GM21526 (cell line): ENCODE data around the gene PELI2.
A peak's percentile ranks its signal among the peaks of the same experiment; 100 is the strongest.

Source experiments
- ATAC-seq: cut with Tn5 transposase; IDR thresholded peaks from one replicate; pipeline ENCODE4 v1.9.1; 2021; ENCODE audit warnings: moderate library complexity; ENCODE audit not compliant: unreplicated experiment, low FRiP score

The PELI2 gene

GRCh38 chr14:56168007-56168616 lies 49.9 kb downstream of the PELI2 start:
- no peak for ATAC-seq

DNA sequence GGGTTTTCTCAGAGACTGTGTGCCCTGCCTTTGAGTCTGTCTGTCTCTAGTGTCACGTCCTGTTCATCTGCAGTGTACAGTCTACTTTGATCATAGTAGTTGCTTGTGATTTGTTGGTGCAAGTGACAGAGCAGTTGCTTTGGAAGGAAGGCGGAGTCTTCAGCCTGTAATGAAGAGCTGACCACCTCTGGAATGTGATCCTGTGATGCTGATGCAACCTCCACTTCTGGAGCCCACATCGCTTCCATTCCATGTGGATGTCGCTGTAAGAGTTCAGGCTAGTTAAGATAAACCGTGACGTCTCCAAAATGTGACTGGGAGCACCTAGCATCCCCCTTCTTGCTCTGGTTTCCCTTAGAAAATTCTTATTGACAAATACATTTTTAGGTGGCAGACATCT lies 51.8 kb downstream of the PELI2 start:
- no peak for ATAC-seq

DNA sequence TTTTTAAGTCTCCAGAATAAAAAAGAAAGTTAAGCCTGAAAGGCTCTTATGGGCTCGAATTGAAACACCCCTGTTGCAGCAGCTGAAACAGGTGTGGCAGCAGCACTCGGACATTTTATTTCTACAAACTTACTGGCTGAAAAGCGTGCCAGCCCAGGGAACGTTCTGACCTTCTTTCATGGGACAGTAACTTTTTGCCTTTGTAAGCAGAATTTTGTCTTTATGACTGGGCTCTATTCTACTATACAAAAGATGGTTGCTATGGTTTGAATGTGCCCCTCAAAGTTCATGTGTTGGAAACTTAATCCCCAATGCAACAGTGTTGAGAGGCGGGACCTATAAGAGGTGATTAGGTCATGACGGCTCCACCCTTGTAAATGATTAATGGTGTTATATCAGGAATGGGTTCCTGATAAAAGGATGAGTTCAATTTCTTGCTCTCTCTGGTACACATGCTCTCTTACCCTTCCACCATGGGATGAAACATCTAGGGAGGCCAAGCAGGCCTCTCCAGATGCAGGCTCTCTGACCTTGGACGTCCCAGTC lies 52.7 kb downstream of the PELI2 start:
- ATAC-seq: no peak

DNA sequence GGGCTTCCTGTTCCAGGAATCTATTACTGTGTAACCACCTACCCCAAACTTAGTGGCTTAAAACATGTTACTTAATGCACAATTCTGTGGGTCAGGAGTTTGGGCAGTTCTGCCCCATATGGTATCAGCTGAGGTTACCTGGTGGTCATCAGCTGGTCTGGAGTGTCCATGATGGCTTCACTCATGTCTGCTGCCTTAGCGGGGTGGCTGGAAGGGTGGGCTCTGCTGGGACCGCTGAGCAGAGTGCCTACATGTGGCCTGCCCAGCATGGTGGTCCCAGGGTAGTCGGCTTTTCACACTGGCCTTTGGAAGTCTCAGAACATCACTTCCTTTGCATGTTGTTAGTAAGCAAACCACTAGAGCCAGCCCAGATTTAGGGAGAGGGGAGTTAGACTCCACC lies 53.9 kb downstream of the PELI2 start:
- ATAC-seq: no peak

GRCh38 chr14:56172571-56172971 lies 54.4 kb downstream of the PELI2 start:
- ATAC-seq: no peak

DNA sequence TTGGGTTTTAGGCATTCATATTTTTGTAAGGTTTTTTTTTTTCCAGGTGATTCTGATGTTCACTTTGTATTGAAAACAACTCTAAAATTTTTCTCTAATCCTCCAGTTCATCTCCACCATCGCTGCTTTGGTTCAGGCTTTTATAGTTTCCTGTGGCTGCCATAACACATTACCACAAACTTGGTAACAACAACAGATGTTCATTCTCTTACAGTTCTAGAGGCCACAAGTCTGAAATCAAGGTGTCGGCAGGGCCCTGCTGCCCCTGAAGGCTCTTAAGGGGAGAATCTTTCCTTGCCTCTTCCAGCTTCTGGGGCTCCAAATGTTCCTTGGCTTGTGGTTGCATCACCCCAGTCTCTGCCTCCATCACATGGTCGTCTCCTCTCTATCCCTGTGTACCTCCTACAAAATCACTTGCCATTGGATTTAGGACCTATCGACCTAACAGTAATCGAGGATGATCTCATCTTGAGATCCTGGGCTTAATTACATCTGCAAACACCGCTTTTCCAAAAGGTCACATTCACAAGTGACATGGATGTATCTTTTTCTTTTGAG lies 55.2 kb downstream of the PELI2 start:
- no peak for ATAC-seq

GRCh38 chr14:56175773-56176172 lies 57.6 kb downstream of the PELI2 start:
- no peak for ATAC-seq

DNA sequence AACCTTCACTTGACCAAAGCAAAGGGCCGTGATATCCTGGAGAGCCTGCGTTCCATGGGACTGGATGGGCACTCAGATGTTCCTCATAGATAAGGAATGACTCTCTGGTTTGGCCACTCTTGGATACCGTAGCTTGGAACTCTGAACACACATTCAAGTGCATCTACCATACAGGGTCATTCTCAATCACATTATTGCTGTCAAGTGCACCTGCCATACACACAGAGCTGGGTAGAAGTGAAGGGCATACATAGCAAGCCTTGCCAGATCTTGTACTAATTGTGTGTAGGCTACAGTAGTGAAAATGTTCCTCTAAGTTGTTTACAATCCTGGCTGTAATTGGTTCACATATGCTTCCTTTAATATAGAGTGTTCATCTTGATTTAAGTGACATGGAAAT lies 58.3 kb downstream of the PELI2 start:
- ATAC-seq: no peak

DNA sequence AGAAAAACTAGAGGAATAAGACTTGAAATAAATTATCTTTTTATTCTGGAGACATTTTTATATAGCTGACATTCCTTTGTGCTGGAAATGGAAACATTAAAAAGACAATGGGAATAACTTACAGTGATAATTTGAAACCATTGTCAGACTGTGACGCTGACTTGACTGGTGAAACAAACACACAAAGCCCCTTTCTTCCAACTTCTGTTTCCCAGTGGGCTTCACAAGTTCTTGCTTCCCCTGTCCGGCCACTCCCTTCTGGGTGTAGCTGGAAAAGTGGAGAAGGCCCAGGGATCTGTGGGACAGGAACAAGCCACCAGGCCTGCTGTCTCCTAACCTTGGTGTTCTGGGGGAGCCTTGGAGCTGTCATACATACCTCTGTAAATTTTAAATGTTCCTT lies 58.8 kb downstream of the PELI2 start:
- ATAC-seq: no peak

- no peak for ATAC-seq
Measured at GRCh38 chr14:56180754-56181542, 62.7 kb downstream of the PELI2 start.

GRCh38 chr14:56181681-56182085 lies 63.5 kb downstream of the PELI2 start:
- ATAC-seq: no peak

GRCh38 chr14:56182410-56182809 lies 64.2 kb downstream of the PELI2 start:
- no peak for ATAC-seq

DNA sequence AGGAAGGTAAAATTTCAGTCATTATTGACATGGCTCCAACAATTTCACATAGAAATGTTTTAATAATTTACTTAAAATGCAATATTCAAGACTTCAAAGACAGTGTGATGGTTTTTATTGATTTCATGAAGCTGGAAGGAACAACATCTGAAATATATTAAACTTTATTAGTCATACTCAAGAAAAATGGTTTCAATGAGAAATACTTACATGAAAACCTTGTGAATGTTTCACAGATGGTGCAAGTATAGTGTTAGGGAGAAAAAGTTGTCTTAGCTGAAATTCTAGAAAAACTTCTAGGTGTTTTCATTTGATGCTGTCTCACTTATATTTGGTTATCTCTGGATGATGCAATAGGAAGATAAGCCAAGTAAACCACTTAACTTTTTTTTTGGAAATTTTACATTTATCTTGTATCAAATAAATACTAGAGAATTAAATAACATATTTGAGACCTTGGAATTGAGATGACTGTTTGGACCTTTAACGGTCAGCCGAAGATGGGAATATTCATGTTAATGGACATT lies 65.5 kb downstream of the PELI2 start:
- ATAC-seq: no peak

DNA sequence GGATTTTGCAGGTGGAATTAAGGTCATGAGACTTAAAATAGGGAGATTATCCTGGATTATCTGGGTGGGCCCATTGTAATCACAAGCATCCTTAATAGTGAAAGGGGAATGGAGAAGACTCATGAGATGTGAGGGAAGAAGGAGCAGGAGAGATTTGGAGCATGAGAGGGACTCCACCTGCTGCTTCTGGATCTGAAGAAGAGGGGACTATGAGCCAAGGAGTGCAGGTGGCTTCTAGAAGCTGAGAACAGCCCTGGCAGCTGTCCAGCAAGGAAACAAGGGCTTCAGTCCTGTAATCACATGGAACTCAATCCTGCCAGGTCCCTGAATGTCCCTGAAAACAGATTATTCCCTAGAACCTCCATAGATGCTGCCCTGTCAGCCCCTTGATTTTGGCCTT lies 67.8 kb downstream of the PELI2 start:
- no peak for ATAC-seq

- ATAC-seq: no peak
Measured at GRCh38 chr14:56187736-56188135, 69.5 kb downstream of the PELI2 start.

DNA sequence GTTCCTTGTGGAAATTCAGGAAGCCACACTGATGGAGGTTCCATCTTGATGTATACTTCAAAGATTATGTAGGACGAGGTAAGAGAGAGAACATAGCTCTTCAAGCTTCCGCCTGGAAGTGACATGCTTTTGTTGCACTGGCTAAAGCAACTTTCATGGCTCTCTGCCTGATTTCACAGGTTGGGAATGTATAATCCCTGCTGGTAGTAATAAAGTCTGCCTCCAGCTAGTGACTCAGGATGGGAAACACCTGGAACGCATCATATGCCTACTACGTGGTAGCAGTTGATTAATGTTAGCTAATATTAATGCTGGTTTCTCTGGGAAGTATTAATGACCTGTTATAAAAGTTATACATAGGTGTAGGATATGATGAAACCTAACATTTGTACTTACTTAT lies 71.1 kb downstream of the PELI2 start:
- ATAC-seq: no peak

- no peak for ATAC-seq
Measured at GRCh38 chr14:56193347-56193746, 75.1 kb downstream of the PELI2 start.

DNA sequence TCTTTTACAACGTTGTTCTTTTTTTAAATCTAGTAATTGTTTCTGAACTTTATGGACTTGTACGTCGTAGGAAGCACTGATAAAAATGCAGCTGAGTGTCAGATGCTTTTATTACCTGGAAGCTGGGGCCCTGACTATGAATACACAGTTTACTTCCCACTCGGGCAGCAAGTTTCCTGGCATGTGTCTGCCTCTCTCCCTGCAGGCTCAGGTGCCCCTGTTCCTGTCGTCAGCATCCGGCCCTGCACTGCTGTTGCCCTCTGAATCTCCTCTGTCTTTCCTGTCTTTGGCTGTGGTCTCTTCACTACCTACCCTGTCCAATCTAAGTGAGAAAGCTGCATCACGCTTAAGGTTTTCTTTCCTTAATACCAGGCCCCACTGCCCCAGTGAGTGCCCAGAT lies 75.8 kb downstream of the PELI2 start:
- ATAC-seq: no peak

- ATAC-seq: no peak
Measured at GRCh38 chr14:56195223-56195622, 77.0 kb downstream of the PELI2 start.

GRCh38 chr14:56195704-56196103 lies 77.5 kb downstream of the PELI2 start:
- ATAC-seq: peak; percentile 43

DNA sequence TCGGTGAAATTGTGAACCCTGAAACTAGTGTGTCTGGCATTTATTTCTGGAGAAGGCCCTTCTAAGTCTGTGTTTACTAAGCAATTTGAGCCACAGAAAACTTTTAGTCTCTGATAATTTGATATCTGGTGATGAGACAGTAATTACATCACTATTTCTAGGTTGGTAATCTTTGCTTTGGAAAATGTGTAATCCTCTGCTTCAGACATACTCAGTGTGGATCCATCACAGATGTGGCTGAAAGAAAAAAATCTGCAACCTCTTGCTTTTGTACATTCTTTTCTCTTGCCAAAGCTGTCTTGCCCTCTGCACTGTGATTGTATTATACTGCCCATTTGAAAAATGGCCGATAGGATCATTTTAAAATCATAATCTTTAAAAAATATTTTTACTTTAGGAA lies 78.1 kb downstream of the PELI2 start:
- no peak for ATAC-seq

GRCh38 chr14:56197150-56197549 lies 78.9 kb downstream of the PELI2 start:
- ATAC-seq: no peak
